Measurements from ENCODE around the gene USP7. TPM values are rescaled to one million over a fixed set of nuclear protein-coding genes. Genes with fewer than 3 reads are reported as not detected.

The USP7 gene
- total RNA-seq, result 61.7 and 65.0 TPM in 2 replicates

GRCh38 chr16:8963821-8964441 lies at the start of gene USP7:
Gene USP7 (minus strand): TSS chr16:8963906. CDS start chr16:8963285, 621 bp downstream.

DNA sequence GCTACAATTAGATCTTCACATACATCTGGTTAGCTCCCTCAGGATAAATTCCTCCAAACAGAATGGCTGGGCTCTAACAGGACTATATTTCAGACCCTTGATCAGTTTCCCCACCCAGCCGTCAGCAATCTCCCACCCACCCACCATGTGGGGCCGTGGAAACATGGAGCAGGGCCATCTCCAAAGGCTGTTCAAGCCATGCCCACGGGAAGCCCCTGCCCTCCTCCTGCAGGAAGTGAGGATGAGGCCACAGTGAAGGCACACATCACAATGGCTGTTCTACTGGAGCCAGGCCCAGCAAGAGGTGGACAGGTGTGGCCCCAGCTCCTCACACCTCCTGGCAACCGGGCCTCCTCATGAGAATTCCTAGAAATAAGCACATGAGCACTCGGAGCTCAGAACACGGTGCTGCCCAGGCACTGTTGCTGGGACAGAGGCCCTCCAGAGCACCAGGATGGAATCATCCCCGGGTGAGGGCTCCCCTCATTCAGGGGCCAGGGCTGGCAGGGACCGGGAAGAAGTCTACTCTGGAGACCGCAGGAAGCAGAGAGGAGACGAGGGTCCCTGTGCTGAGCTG lies 81.6 kb downstream of the USP7 start, which contains the start of gene LITAFD:
Gene LITAFD (plus strand): TSS at position 311 of the 577 bp plus-strand sequence. CDS start 2,005 bp downstream, outside the sequence.

GRCh38 chr16:8868416-8869211 lies 95.1 kb downstream of the USP7 start, which contains the start of gene CARHSP1:
Gene CARHSP1 (minus strand): TSS chr16:8869006. CDS start chr16:8859328, 9,678 bp downstream.

Other genes starting within 250 kb of the USP7 start
- gene TMEM186, start 166.3 kb downstream of the USP7 start, total RNA-seq, result 3.8 and 5.0 TPM in 2 replicates
- gene PMM2, start 166.1 kb downstream of the USP7 start, total RNA-seq, result 27.3 and 32.8 TPM in 2 replicates
- gene CARHSP1, start 94.9 kb downstream of the USP7 start, total RNA-seq, result 87.0 and 99.0 TPM in 2 replicates
- gene LITAFD, start 81.6 kb downstream of the USP7 start, total RNA-seq, result not detected in 2 replicates
- 66.8 and 77.7 TPM in 2 replicates for gene HAPSTR1, start 127.7 kb upstream of the USP7 start, total RNA-seq

Data from aortic smooth muscle cell (primary cell).